KBM-7 (cell line): ENCODE measurements around the gene ITFG1.
"Not testable (repeated sequence)": the region's sequence is repeated elsewhere in the genome, so short reads cannot be mapped to it uniquely, and the experiment has no call there.

Experiments used
- DNase-seq: peaks from one replicate; pipeline ENCODE4 v3.0.0-alpha.2; 2015
- in situ Hi-C: fragments of 300-500 bp; cut with MboI; formaldehyde crosslinking; loops from 2 replicates; pipeline ENCODE4 v1.14.3; 2020; ENCODE audit warnings: low sequenced_read_pairs, low pct_unique_long_range_greater_than_20kb, mixed read lengths

ITFG1 gene

GRCh38 chr16:47198180-47198575 lies 262.7 kb downstream of the ITFG1 start:
- no peak for DNase-seq
- in situ Hi-C loops: no loop called here

- DNase-seq: no peak
- in situ Hi-C loops: no loop called here
Observed at GRCh38 chr16:47197536-47198179, 263.2 kb downstream of the ITFG1 start.

GRCh38 chr16:47196457-47196856 lies 264.4 kb downstream of the ITFG1 start:
- no peak for DNase-seq
- in situ Hi-C loops: no loop called here

- no peak for DNase-seq
- in situ Hi-C loops: no loop called here
Observed at GRCh38 chr16:47182318-47182717, 278.5 kb downstream of the ITFG1 start.

- in situ Hi-C loops, DNase-seq: not testable (repeated sequence)
Observed at GRCh38 chr16:47181066-47181465, 279.8 kb downstream of the ITFG1 start.

- no peak for DNase-seq
- in situ Hi-C loops: no loop called here
Observed at GRCh38 chr16:47180073-47180472, 280.8 kb downstream of the ITFG1 start.

- in situ Hi-C loops: no loop called here
- DNase-seq: no peak
Observed at GRCh38 chr16:47175152-47175551, 285.7 kb downstream of the ITFG1 start.

- in situ Hi-C loops: no loop called here
- DNase-seq: no peak
Observed at GRCh38 chr16:47162670-47163420, 298.0 kb downstream of the ITFG1 start.

GRCh38 chr16:47161464-47161863 lies 299.4 kb downstream of the ITFG1 start:
- in situ Hi-C loops: no loop called here
- DNase-seq: no peak

GRCh38 chr16:47160422-47160821 lies 300.4 kb downstream of the ITFG1 start:
- DNase-seq: no peak
- in situ Hi-C loops: no loop called here

GRCh38 chr16:47158992-47159391 lies 301.9 kb downstream of the ITFG1 start:
- no peak for DNase-seq
- in situ Hi-C loops: no loop called here

- in situ Hi-C loops: no loop called here
- DNase-seq: no peak
Observed at GRCh38 chr16:47156680-47157215, 304.1 kb downstream of the ITFG1 start.

- DNase-seq, in situ Hi-C loops: not testable (repeated sequence)
Observed at GRCh38 chr16:47152501-47152900, 308.4 kb downstream of the ITFG1 start.

- in situ Hi-C loops: no loop called here
Observed at GRCh38 chr16:47150067-47150466, 310.8 kb downstream of the ITFG1 start.

GRCh38 chr16:47144559-47144877 lies 316.3 kb downstream of the ITFG1 start:
- DNase-seq: no peak
- in situ Hi-C loops: loop anchor here (25.0 kb wide), 1 partner anchor 968 kb away; no protein-coding TSS in a partner anchor

More at GRCh38 chr16:47150067-47150466, 310.8 kb downstream of the ITFG1 start:
- DNase-seq: no peak

GRCh38 chr16:47143677-47144558 lies 316.9 kb downstream of the ITFG1 start, which contains the start of gene NETO2:
TSS of gene NETO2 (minus strand) at chr16:47143945. CDS start at chr16:47143612, 333 bp downstream.
- peak; percentile 69 for DNase-seq
- in situ Hi-C loops: loop anchor here (25.0 kb wide), 1 partner anchor 968 kb away; no protein-coding TSS in a partner anchor

GRCh38 chr16:47142821-47143676 lies 317.8 kb downstream of the ITFG1 start:
- peak; percentile 88 for DNase-seq
- in situ Hi-C loops: loop anchor here (25.0 kb wide), 1 partner anchor 969 kb away; no protein-coding TSS in a partner anchor

- peak; percentile 70 for DNase-seq
- in situ Hi-C loops: loop anchor here (25.0 kb wide), 1 partner anchor 970 kb away; no protein-coding TSS in a partner anchor
Observed at GRCh38 chr16:47142486-47142820, 318.4 kb downstream of the ITFG1 start.
